GM12872 (cell line): ENCODE results near the gene CMAS.

ENCODE experiments used
- CTCF ChIP-seq: IDR thresholded peaks from 3 replicates; pipeline ENCODE4 v1.5.1; 2011; ENCODE audit warnings: low read depth, mild to moderate bottlenecking, low read length, moderate library complexity; ENCODE audit not compliant: insufficient read depth

CMAS gene

DNA sequence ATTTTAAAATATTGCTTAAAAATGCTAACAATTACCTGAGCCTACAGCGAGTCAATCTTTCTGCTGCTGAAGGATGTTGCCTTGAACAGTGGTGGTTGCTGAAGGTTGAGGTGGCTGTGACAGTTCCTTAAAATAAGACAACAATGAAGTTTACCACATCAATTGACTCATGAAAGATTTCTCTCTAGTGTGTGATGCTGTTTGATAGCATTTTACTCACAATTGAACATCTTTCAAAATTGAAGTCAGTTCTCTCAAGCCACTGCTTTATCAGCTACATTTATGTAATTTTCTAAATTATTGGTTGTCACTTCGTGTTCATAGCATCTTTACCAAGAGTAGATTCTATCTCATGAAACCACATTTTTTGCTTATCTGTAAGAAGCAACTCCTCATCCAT, 20.3 kb downstream of the CMAS start:
- TF ChIP-seq CTCF = no peak

DNA sequence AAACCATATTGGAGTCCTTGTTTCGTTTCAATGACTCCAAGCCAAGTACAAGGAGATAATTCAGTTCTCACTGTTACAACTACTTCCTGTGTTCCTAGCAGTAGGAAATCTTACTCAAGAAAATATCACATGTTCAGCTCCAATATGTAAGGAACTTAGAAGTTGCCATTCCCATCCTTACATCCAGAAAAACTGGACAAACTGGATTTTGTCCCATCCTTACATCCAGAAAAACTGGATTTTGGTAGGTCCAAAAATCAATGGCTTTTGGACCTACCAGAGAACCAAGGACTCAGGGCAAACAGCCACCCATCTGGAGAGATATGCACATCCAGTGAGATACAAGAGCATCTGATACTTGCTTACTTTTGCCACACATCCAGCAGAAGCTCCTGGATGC, 23.8 kb downstream of the CMAS start:
- TF ChIP-seq CTCF = no peak

GRCh38 chr12:22082190-22082701, 36.2 kb downstream of the CMAS start:
- TF ChIP-seq CTCF = no peak

DNA sequence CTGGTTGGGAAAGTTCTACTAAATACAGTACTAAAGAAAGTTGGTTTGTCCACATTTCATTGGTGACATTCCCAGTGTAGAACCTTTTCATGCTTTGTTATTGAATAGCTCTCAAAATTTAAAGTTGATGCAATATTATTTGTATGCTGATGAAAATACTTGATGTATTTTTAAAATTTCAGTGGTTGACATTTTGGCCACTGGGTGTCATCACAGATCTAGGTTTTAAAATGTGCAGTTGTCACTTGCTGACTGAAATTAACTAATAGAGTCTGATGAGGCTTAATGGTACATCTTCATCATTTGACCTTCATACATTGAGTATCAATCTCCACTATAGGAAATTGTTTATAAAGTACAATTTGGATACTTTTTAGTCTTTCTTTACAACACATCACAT, 37.1 kb downstream of the CMAS start:
- no peak for TF ChIP-seq CTCF

DNA sequence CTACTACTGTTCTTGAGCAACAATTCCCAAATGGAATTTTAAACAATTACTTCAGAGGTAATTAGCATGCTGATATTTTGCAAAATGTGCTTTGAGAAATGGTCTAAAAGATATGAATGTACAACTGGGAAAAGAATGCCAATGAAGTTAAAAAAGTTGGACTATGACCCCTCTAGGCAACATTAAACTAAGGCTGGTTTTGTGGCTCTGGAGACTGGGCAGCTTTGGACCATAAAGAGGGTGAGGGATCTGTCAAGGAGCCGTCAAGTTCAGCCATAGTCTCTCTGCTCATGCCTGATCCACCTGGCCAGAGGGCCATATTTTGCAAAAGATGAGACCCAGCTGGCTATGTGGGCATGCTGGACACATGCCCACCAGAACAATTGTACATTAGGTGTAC, 38.8 kb downstream of the CMAS start:
- no peak for TF ChIP-seq CTCF

DNA sequence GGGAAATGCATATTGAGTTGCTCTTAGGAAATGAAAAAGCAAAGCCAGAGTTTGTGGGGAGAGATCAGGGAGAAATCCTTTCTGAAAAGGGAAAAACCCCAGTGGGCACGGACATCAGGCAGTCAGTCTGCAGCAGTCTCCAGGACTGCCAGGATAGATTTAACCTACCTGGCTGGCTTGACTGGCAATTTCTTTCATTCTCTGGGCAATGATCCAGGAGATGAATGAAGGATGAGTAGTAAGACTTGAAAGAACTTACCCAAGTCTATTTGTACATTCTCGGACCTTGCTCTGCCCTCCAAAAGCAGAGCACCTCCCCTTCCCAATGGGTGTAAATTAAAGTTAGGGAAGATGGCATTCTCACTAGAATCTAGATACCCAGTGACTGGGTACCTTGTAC, 42.9 kb downstream of the CMAS start:
- TF ChIP-seq CTCF = no peak

GRCh38 chr12:22089486-22089885, 43.5 kb downstream of the CMAS start:
- TF ChIP-seq CTCF = no peak
